WTC11 (cell line): Measurements from ENCODE around the gene HRC.

Source experiments
- CTCF ChIP-seq: fragments of 200-600 bp; IDR thresholded peaks from 2 replicates; pipeline ENCODE4 v1.8.0; 2022; ENCODE audit warnings: antibody characterized with exemption
- RORB ChIP-seq: fragments of 250-450 bp; sonication (Bioruptor Pico); IDR thresholded peaks from 2 replicates; pipeline ENCODE4 v1.9.0; 2021; ENCODE audit warnings: mild to moderate bottlenecking

GRCh38 chr19:49103331-49104085 lies 51.7 kb downstream of the HRC start:
- TF ChIP-seq CTCF (no peak), RORB (no peak)
